ENCODE results near the gene NDST1.

GRCh38 chr5:150468206-150468605 lies 39.7 kb upstream of the NDST1 start:
- TF ChIP-seq EZH2 (IDR thresholded peaks at IDR 0.05; ENCODE audit: borderline replicate concordance, low read depth, low read length, severe bottlenecking) (no peak), CTCF (IDR thresholded peaks at IDR 0.05; ENCODE audit: borderline replicate concordance, extremely low read depth, low read length, poor library complexity, severe bottlenecking) (no peak)
